ENCODE data around the gene CALML3.

The CALML3 gene

DNA sequence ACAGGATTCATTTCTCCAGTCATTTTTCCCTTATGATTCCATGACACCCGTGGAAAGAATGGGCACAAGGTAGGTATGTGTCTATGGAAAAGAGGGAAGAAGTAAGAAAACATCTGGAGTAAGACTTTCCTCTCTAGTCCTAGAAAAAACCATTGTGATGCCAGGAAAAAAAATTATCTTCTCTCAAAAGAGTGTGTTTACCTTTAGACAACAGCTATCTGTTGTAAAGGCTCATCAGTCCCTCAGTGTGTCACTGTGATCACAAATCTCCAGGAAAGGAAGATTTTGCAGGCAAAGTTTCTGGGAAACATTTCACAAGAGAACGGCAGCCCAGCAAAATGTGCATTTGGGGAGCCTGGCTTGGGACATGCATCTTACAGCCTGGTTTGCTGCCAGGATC lies 44.8 kb downstream of the CALML3 start:
- no peak overlapping the region for H3K4me3 ChIP-seq (ENCODE audit: low read depth, low read length)
- DNase-seq (ENCODE audit: low read depth) = no peak
- no peak for TF ChIP-seq CTCF (IDR thresholded peaks at IDR 0.05; ENCODE audit: low read depth, low read length, missing control alignments)

- no peak for DNase-seq (ENCODE audit: low read depth)
- TF ChIP-seq CTCF (IDR thresholded peaks at IDR 0.05; ENCODE audit: low read depth, low read length, missing control alignments) = no peak
Measured at GRCh38 chr10:5570007-5570655, 45.4 kb downstream of the CALML3 start.

DNA sequence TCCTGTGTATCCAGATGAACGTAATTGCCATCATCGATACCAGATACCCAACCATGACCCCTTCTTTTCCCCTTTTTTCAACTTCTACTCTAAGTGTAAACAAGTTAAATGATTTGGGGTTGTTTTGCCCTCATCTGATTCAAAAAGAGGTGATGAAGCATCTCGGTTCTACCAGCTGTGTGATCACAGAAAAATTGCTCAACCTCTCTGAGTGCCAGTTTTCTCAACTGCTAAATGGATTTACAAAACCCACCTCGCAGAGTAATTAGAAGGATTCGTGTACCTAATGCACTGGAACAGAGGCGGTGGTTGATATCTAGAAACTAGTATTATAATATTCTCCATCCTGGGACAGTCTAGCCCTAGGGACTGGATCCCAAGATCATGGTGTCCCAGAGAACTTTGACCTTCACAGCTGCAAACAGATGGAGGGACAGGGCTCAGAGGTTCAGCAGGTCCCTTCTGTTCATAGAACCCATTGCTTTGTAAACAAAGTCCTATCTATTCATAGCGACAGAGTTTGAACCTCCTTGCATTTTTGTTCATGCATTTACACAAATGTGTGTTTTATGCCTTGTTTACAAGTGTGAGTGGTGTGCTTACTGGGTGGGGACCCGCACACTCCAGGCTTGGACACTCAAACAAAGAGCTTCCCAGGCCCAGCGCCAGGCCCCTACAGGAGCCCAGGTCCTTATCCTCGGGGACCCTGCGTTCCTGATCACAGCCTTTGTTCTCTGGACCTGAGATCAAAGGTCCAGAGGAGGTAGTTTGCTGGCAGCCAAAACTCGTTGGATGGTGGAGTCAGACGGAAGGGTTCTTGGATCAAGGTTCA lies 46.4 kb downstream of the CALML3 start:
- TF ChIP-seq CTCF (IDR thresholded peaks at IDR 0.05; ENCODE audit: low read depth, low read length, missing control alignments) = no peak
- DNase-seq (ENCODE audit: low read depth) = no peak
- no peak overlapping the region for H3K4me3 ChIP-seq (ENCODE audit: low read depth, low read length)

More at GRCh38 chr10:5570007-5570655, 45.4 kb downstream of the CALML3 start:
- no peak overlapping the region for H3K4me3 ChIP-seq (ENCODE audit: low read depth, low read length)

GRCh38 chr10:5571826-5572225 lies 47.1 kb downstream of the CALML3 start:
- no peak for TF ChIP-seq CTCF (IDR thresholded peaks at IDR 0.05; ENCODE audit: low read depth, low read length, missing control alignments)
- no peak overlapping the region for H3K4me3 ChIP-seq (ENCODE audit: low read depth, low read length)
- no peak for DNase-seq (ENCODE audit: low read depth)

DNA sequence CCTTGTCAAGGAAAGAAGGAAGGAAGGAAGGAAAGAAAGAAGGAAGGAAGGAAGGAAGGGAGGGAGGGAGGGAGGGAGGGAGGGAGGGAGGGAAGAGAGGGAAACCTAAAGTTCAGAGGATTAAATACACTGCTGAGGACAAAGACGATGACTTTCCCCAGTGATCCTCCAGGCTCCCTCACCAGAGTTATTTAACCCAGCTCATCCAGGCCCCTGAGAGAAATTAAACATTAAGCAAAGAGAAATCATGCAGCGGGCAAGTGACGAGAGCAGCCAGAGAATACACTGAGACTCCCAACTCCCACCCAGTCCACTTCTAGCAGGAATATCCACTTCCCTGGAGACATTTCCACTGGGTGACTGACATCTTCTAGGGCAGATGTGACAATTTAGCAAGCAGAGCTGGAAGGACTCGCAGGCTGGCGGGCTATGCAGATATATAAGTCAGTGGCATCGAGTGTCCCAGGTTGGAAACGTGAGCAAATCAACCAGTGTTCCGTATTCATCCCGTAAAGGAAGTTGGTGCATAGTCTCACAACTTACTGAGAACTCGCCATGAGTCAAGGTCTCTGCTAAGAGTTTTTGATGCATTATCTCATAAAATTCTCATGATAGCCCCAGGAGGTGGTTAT lies 48.7 kb downstream of the CALML3 start:
- no peak for DNase-seq (ENCODE audit: low read depth)
- H3K4me3 ChIP-seq (ENCODE audit: low read depth, low read length) = no peak overlapping the region
- no peak for TF ChIP-seq CTCF (IDR thresholded peaks at IDR 0.05; ENCODE audit: low read depth, low read length, missing control alignments)

- DNase-seq (ENCODE audit: low read depth) = no peak
Measured at GRCh38 chr10:5573968-5574641, 49.3 kb downstream of the CALML3 start.

More at GRCh38 chr10:5573968-5574641, 49.3 kb downstream of the CALML3 start:
- H3K4me3 ChIP-seq (ENCODE audit: low read depth, low read length) = no peak overlapping the region
- TF ChIP-seq CTCF (IDR thresholded peaks at IDR 0.05; ENCODE audit: low read depth, low read length, missing control alignments) = no peak
